Esophagus squamous epithelium (tissue), 5 donors: ENCODE data around the gene FMO4. TPM values are rescaled to one million over a fixed set of nuclear protein-coding genes. Genes with fewer than 3 reads are reported as not detected.
"Not testable (repeated sequence)": the region's sequence is repeated elsewhere in the genome, so short reads cannot be mapped to it uniquely, and the experiment has no call there.

Experiments
- DNase-seq: peaks from one replicate; lab custom pipeline; 2025; lab: John Stamatoyannopoulos, UW
- H3K27ac ChIP-seq, 4 donors: fragments of 200-600 bp; sonication (generic); one replicate each; pipeline ENCODE4 v1.5.1; 2016 to 2019; ENCODE audit warnings: mild to moderate bottlenecking in 1 of 4
- H3K27me3 ChIP-seq, 4 donors: fragments of 200-600 bp; sonication (generic); 1 replicate in 3 of 4; 2 replicates in 1 of 4; pipeline versions ENCODE4 v1.5.1 to v1.6.0; 2017 to 2021; ENCODE audit warnings: antibody characterized with exemption in 1 of 4
- H3K36me3 ChIP-seq, 3 donors: fragments of 200-600 bp; sonication (generic); one replicate each; pipeline ENCODE4 v1.5.1; 2016 to 2019
- H3K4me1 ChIP-seq, 3 donors: fragments of 200-600 bp; sonication (generic); one replicate each; pipeline ENCODE4 v1.5.1; 2017 to 2019
- H3K4me3 ChIP-seq, 4 donors: fragments of 200-600 bp; sonication (generic); 1 replicate in 3 of 4; 2 replicates in 1 of 4; pipeline ENCODE4 v1.5.1; 2016 to 2019; ENCODE audit warnings: mild to moderate bottlenecking in 2 of 4, moderate library complexity in 1 of 4
- H3K9me3 ChIP-seq, 3 donors: fragments of 200-600 bp; sonication (generic); one replicate each; pipeline ENCODE4 v1.5.1; 2016 to 2019
- CTCF ChIP-seq, 6 experiments: fragments of 450-650 bp in 4 of 6; fragments of 200-600 bp in 2 of 6; sonication (generic) in 2 of 6; IDR thresholded peaks; one replicate each; pipeline ENCODE4 v1.5.1; 2016 to 2019; ENCODE audit warnings: antibody characterized with exemption in 6 of 6, mild to moderate bottlenecking in 4 of 6, moderate library complexity in 4 of 6
- POLR2A ChIP-seq, 4 donors: fragments of 450-650 bp; IDR thresholded peaks; one replicate each; pipeline ENCODE4 v1.6.1; 2017; ENCODE audit warnings: antibody characterized with exemption in 4 of 4, mild to moderate bottlenecking in 4 of 4, moderate library complexity in 3 of 4
- whole genome bisulfite sequencing, 2 donors: methylation state at CpG; one replicate each; pipeline ENCODE4 v1.1.5; 2018; 5-methylcytosine and 5-hydroxymethylcytosine counted together
- intact Hi-C: fragments of 100-400 bp; cut with DNase I; formaldehyde crosslinking; loops from one replicate; pipeline ENCODE4 v1.15.0; 2022
- total RNA-seq, 4 donors: library from RNA; depleted of rRNA; stranded (reverse); fragments of >200 nt; gene quantifications; one replicate each; pipeline ENCODE4 v1.1.0, GENCODE V29; 2016
- donor health status: DM: yes; HTN: yes; CAD: no.

Gene FMO4
- total RNA-seq, 4 donors from 2014 or later, result 1.3 to 9.1 (median 4.6) TPM

GRCh38 chr1:171290621-171291020 is 23.4 kb upstream of the FMO4 start:
- DNase-seq, result no peak
- no peaks in the 10 kb centered on the region for H3K27me3 ChIP-seq
- H3K9me3 ChIP-seq, result no peaks in the 10 kb centered on the region
- no peak overlapping the region for H3K27ac ChIP-seq
- intact Hi-C loops, result no loop called here
- 83 to 94% methylated on average over 2 of the region's 2 CpGs for WGBS, 2 donors
- H3K4me1 ChIP-seq, result peaks cover 0 to 12% (median 6%) of the 10 kb centered on the region in 3 donors
- H3K36me3 ChIP-seq, result no peaks in the 10 kb centered on the region
- H3K4me3 ChIP-seq, result no peak overlapping the region
- TF ChIP-seq CTCF (IDR thresholded peaks at IDR 0.05) (no peak), POLR2A (IDR thresholded peaks at IDR 0.05) (no peak)

- Histone ChIP-seq H3K9me3 (no peaks in the 10 kb centered on the region), H3K4me3 (no peak overlapping the region), H3K36me3 (no peaks in the 10 kb centered on the region), H3K27me3 (no peaks in the 10 kb centered on the region), H3K27ac (no peak overlapping the region), H3K4me1 (no peaks in the 10 kb centered on the region)
- intact Hi-C loops, result no loop called here
- 42 to 43% methylated on average over 1 of the region's 1 CpG for WGBS, 2 donors
- TF ChIP-seq CTCF (IDR thresholded peaks at IDR 0.05) (no peak), POLR2A (IDR thresholded peaks at IDR 0.05) (no peak)
- no peak for DNase-seq
Measured at GRCh38 chr1:171292799-171293198, 21.2 kb upstream of the FMO4 start.

- H3K27me3 ChIP-seq, H3K4me3 ChIP-seq, H3K27ac ChIP-seq, intact Hi-C loops, H3K4me1 ChIP-seq, DNase-seq, H3K36me3 ChIP-seq: not testable (repeated sequence)
- 79 to 83% methylated on average over 7 of the region's 7 CpGs for WGBS, 2 donors
- H3K9me3 ChIP-seq, result peaks cover 0 to 13% (median 10%) of the 10 kb centered on the region in 3 donors
Measured at GRCh38 chr1:171295383-171295782, 18.6 kb upstream of the FMO4 start.

GRCh38 chr1:171295821-171296220 is 18.2 kb upstream of the FMO4 start:
- peaks cover 0 to 14% (median 13%) of the 10 kb centered on the region in 3 donors for H3K9me3 ChIP-seq
- H3K36me3 ChIP-seq, result no peaks in the 10 kb centered on the region
- no peak for DNase-seq
- no peak overlapping the region for H3K4me3 ChIP-seq
- H3K27ac ChIP-seq, result no peak overlapping the region
- 79 to 83% methylated on average over 3 of the region's 3 CpGs for WGBS, 2 donors
- H3K27me3 ChIP-seq, result no peaks in the 10 kb centered on the region
- TF ChIP-seq CTCF (IDR thresholded peaks at IDR 0.05) (no peak), POLR2A (IDR thresholded peaks at IDR 0.05) (no peak)
- H3K4me1 ChIP-seq, result no peaks in the 10 kb centered on the region
- intact Hi-C loops, result no loop called here

- no peak overlapping the region for H3K4me3 ChIP-seq
- no peak for TF ChIP-seq CTCF (IDR thresholded peaks at IDR 0.05)
- TF ChIP-seq POLR2A (IDR thresholded peaks at IDR 0.05), result no peak
- H3K4me1 ChIP-seq, result no peaks in the 10 kb centered on the region
- H3K36me3 ChIP-seq, result no peaks in the 10 kb centered on the region
- H3K27me3 ChIP-seq, result no peaks in the 10 kb centered on the region
- H3K27ac ChIP-seq, result no peak overlapping the region
- no peak for DNase-seq
- WGBS, 2 donors, result 43 to 72% methylated on average over 1 to 2 of the region's 2 CpGs
- intact Hi-C loops, result no loop called here
- peaks cover 0 to 20% (median 13%) of the 10 kb centered on the region in 3 donors for H3K9me3 ChIP-seq
Measured at GRCh38 chr1:171296897-171297296, 17.1 kb upstream of the FMO4 start.

GRCh38 chr1:171298696-171299095 is 15.3 kb upstream of the FMO4 start:
- 64 to 70% methylated on average over 4 of the region's 4 CpGs for WGBS, 2 donors
- TF ChIP-seq CTCF (IDR thresholded peaks at IDR 0.05) (no peak), POLR2A (IDR thresholded peaks at IDR 0.05) (no peak)

More at GRCh38 chr1:171298696-171299095, 15.3 kb upstream of the FMO4 start:
- intact Hi-C loops, result no loop called here
- no peaks in the 10 kb centered on the region for H3K27me3 ChIP-seq
- H3K27ac ChIP-seq, result no peak overlapping the region
- no peaks in the 10 kb centered on the region for H3K36me3 ChIP-seq
- no peaks in the 10 kb centered on the region for H3K4me1 ChIP-seq
- no peak overlapping the region for H3K4me3 ChIP-seq
- peaks cover 0 to 25% (median 13%) of the 10 kb centered on the region in 3 donors for H3K9me3 ChIP-seq
- DNase-seq, result no peak
